Measurements from ENCODE around the gene SPCS2. TPM values are rescaled to one million over a fixed set of nuclear protein-coding genes. Genes with fewer than 3 reads are reported as not detected.
A peak's percentile ranks its signal among the peaks of the same experiment; 100 is the strongest.

The SPCS2 gene
- total and polyA plus RNA-seq, 4 donors, result 32.4 to 186 (median 59.6) TPM

DNA sequence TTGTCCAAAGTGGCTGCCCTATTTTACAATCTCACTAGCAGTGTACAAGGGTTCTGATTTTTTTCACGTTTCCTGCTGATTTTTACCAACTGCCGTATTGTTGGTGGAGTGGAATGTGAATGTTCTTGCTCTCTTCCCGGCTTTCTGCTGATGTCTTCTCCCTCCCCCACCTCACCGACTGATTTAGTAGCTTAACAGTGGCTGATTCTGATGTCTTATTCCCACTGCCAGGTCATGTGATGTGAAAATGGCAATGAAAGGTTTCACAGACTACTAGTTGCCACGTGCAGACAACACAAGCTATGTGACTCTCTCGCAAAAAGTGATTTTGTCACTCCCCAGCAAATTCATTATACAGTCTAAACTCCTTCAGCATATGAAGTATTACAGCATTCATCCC, 22.4 kb downstream of the SPCS2 start:
- no peak overlapping the region for H3K9ac ChIP-seq (ENCODE audit: low read depth in 1 of 2, low read length in 2 of 2)
- H3K9me3 ChIP-seq (ENCODE audit: control insufficient read depth in 4 of 4, low read length in 3 of 4), result no peaks in the 10 kb centered on the region
- H3K27me3 ChIP-seq (ENCODE audit: control insufficient read depth in 4 of 4, insufficient read depth in 4 of 4, low read length in 3 of 4), result no peaks in the 10 kb centered on the region
- H3K4me3 ChIP-seq (ENCODE audit: low read depth in 1 of 3, low read length in 3 of 3), result no peak overlapping the region
- no peak for DNase-seq (ENCODE audit: low spot score)
- 84% methylated on average over 6 of the region's 6 CpGs for WGBS
- H3K36me3 ChIP-seq (ENCODE audit: control insufficient read depth in 4 of 4, insufficient read depth in 3 of 4, low read depth in 1 of 4, low read length in 3 of 4), result peaks cover 6 to 44% (median 40%) of the 10 kb centered on the region in 4 donors
- TF ChIP-seq FOXA1 (IDR thresholded peaks at IDR 0.05), result no peak
- TF ChIP-seq RAD21 (IDR thresholded peaks at IDR 0.05), result no peak
- no peak for TF ChIP-seq ATF3 (IDR thresholded peaks at IDR 0.05)
- TF ChIP-seq NR2F2 (IDR thresholded peaks at IDR 0.05), result no peak
- no peak for TF ChIP-seq YY1 (IDR thresholded peaks at IDR 0.05)
- H3K4me1 ChIP-seq (ENCODE audit: control insufficient read depth in 4 of 4, insufficient read depth in 4 of 4, low read length in 3 of 4), result peaks cover 0 to 11% (median 3%) of the 10 kb centered on the region in 4 donors
- H3K27ac ChIP-seq (ENCODE audit: low read depth in 1 of 2, low read length in 2 of 2), result no peak overlapping the region

GRCh38 chr11:74978041-74978440, 29.0 kb downstream of the SPCS2 start:
- Histone ChIP-seq H3K9ac (ENCODE audit: low read depth in 1 of 2, low read length in 2 of 2) (no peak overlapping the region), H3K27me3 (ENCODE audit: control insufficient read depth in 4 of 4, insufficient read depth in 4 of 4, low read length in 3 of 4) (no peaks in the 10 kb centered on the region), H3K9me3 (ENCODE audit: control insufficient read depth in 4 of 4, low read length in 3 of 4) (no peaks in the 10 kb centered on the region), H3K4me3 (ENCODE audit: low read depth in 1 of 3, low read length in 3 of 3) (no peak overlapping the region), H3K27ac (ENCODE audit: low read depth in 1 of 2, low read length in 2 of 2) (no peak overlapping the region), H3K4me1 (ENCODE audit: control insufficient read depth in 4 of 4, insufficient read depth in 4 of 4, low read length in 3 of 4) (peaks cover 1 to 35% (median 25%) of the 10 kb centered on the region in 4 donors), H3K36me3 (ENCODE audit: control insufficient read depth in 4 of 4, insufficient read depth in 3 of 4, low read depth in 1 of 4, low read length in 3 of 4) (peaks cover 4 to 15% (median 6%) of the 10 kb centered on the region in 4 donors)
- no peak for DNase-seq (ENCODE audit: low spot score)
- TF ChIP-seq RXRA (IDR thresholded peaks at IDR 0.05) (peak in 1 of 2 donors; percentile 24), HNF4A (conservative IDR thresholded peaks at IDR 0.05) (peak; percentile 6 to 12), HNF4G (IDR thresholded peaks at IDR 0.05) (no peak), YY1 (IDR thresholded peaks at IDR 0.05) (no peak), NR2F2 (IDR thresholded peaks at IDR 0.05) (peak; percentile 84), FOXA2 (IDR thresholded peaks at IDR 0.05) (no peak), SP1 (IDR thresholded peaks at IDR 0.05) (no peak), JUND (IDR thresholded peaks at IDR 0.05) (no peak), TAF1 (conservative IDR thresholded peaks at IDR 0.05) (no peak)
- TF ChIP-seq, protein P1, sequence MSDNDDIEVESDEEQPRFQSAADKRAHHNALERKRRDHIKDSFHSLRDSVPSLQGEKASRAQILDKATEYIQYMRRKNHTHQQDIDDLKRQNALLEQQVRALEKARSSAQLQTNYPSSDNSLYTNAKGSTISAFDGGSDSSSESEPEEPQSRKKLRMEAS (IDR thresholded peaks at IDR 0.05), result no peak
- WGBS, result 56% methylated on average over 4 of the region's 4 CpGs

DNA sequence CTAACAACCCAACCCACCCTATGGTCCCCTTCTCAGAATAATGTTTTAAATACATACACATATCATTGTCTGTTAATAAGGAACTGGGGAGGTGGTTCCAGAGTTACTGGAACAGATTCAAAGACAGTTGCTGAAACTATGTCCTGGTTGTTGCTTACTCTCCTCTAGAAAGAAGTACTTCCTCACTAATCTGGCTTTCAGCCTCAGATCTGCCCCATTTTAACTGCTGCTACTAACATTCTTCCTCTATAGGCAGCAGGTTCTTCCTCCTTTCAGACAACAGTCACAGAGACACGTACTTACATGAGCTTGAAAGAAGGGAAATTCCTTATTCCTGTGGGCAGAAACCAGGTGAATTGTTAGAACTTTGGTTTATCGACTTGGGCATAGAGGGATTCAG, 31.6 kb downstream of the SPCS2 start:
- peaks cover 3 to 50% (median 42%) of the 10 kb centered on the region in 4 donors for H3K4me1 ChIP-seq (ENCODE audit: control insufficient read depth in 4 of 4, insufficient read depth in 4 of 4, low read length in 3 of 4)
- 86% methylated on average over 2 of the region's 2 CpGs for WGBS
- TF ChIP-seq TAF1 (conservative IDR thresholded peaks at IDR 0.05) (no peak), FOXA2 (IDR thresholded peaks at IDR 0.05) (no peak), FOXA1 (IDR thresholded peaks at IDR 0.05) (no peak), RXRA (IDR thresholded peaks at IDR 0.05) (no peak), NR2F2 (IDR thresholded peaks at IDR 0.05) (no peak), REST (IDR thresholded peaks at IDR 0.05) (no peak), HNF4G (IDR thresholded peaks at IDR 0.05) (no peak), ATF3 (IDR thresholded peaks at IDR 0.05) (no peak), HNF4A (conservative IDR thresholded peaks at IDR 0.05) (no peak), JUND (IDR thresholded peaks at IDR 0.05) (no peak)
- TF ChIP-seq, protein P2, sequence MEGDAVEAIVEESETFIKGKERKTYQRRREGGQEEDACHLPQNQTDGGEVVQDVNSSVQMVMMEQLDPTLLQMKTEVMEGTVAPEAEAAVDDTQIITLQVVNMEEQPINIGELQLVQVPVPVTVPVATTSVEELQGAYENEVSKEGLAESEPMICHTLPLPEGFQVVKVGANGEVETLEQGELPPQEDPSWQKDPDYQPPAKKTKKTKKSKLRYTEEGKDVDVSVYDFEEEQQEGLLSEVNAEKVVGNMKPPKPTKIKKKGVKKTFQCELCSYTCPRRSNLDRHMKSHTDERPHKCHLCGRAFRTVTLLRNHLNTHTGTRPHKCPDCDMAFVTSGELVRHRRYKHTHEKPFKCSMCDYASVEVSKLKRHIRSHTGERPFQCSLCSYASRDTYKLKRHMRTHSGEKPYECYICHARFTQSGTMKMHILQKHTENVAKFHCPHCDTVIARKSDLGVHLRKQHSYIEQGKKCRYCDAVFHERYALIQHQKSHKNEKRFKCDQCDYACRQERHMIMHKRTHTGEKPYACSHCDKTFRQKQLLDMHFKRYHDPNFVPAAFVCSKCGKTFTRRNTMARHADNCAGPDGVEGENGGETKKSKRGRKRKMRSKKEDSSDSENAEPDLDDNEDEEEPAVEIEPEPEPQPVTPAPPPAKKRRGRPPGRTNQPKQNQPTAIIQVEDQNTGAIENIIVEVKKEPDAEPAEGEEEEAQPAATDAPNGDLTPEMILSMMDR (IDR thresholded peaks at IDR 0.05; ENCODE audit: low read depth, low read length, missing input control), result no peak
- TF ChIP-seq, protein P1 (IDR thresholded peaks at IDR 0.05), result no peak
- H3K36me3 ChIP-seq (ENCODE audit: control insufficient read depth in 4 of 4, insufficient read depth in 3 of 4, low read depth in 1 of 4, low read length in 3 of 4), result peaks cover 0 to 5% (median 1%) of the 10 kb centered on the region in 4 donors
- H3K27me3 ChIP-seq (ENCODE audit: control insufficient read depth in 4 of 4, insufficient read depth in 4 of 4, low read length in 3 of 4), result no peaks in the 10 kb centered on the region
- H3K9ac ChIP-seq (ENCODE audit: low read depth in 1 of 2, low read length in 2 of 2), result no peak overlapping the region
- H3K9me3 ChIP-seq (ENCODE audit: control insufficient read depth in 4 of 4, low read length in 3 of 4), result no peaks in the 10 kb centered on the region
- DNase-seq (ENCODE audit: low spot score), result no peak
- H3K27ac ChIP-seq (ENCODE audit: low read depth in 1 of 2, low read length in 2 of 2), result no peak overlapping the region
- H3K4me3 ChIP-seq (ENCODE audit: low read depth in 1 of 3, low read length in 3 of 3), result no peak overlapping the region
